SK-N-MC (cell line): ENCODE data around the gene USP22.

ENCODE experiments used
- EZH2 ChIP-seq: fragments of 200-600 bp; sonication (generic); IDR thresholded peaks from one replicate; pipeline ENCODE4 v1.6.1; 2017; ENCODE audit warnings: antibody characterized with exemption
- FOXP2 ChIP-seq: optimal IDR thresholded peaks from 2 replicates; pipeline ENCODE3; 2011; ENCODE audit warnings: mild to moderate bottlenecking, moderate library complexity; ENCODE audit not compliant: insufficient read depth; ENCODE audit errors: extremely low read length, control extremely low read depth

GRCh38 chr17:21020622-21021021, 22.2 kb downstream of the USP22 start:
- TF ChIP-seq EZH2 (no peak), FOXP2 (no peak)
